GM15510 (cell line): Measurements from ENCODE around the gene FRMD4B.

Source experiments
- POLR2A ChIP-seq: IDR thresholded peaks from 3 replicates; pipeline ENCODE4 v1.6.1; 2011; ENCODE audit warnings: borderline replicate concordance; ENCODE audit not compliant: insufficient read length; ENCODE audit errors: extremely low read depth

FRMD4B gene

DNA sequence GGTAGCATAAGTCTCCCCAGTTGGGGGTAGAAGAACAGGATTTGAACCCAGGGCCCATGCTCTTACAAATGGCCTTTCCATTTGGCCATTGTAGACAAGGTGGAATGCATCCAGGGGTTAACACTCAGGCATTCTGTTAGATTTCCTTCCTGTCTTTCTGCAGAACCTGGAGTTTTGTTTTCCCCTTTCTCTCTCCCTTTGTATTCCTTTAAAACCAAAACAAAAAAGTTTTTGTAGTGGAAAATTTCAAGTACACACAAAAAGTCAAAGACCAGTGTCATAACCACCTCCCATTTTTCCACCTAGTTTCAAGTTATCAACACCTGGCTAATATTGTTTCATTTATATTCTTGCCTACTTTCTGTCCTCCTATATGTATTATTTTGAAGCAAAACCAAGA lies 26.0 kb downstream of the FRMD4B start:
- TF ChIP-seq POLR2A: no peak

- no peak for TF ChIP-seq POLR2A
Measured at GRCh38 chr3:69359339-69359893, 26.5 kb downstream of the FRMD4B start.

- TF ChIP-seq POLR2A: no peak
Measured at GRCh38 chr3:69357196-69357595, 28.7 kb downstream of the FRMD4B start.

DNA sequence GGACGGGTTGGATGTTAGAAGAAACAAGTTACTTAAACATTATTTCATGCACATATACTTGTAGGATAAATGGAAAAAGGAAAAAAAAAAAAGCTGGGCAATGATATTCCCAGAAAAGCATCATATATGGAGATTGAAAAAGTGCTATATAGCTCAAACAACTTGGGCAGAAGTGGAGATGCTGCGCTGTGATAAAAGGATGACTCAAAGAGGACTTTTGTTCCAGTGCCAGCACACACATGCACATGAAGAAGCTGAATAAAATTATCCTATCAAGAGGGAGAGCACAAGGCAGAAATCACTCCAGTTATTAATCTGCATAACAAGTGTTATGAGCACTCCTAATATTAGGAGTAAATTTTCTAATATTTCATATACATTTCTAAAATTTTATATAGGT lies 30.9 kb downstream of the FRMD4B start:
- TF ChIP-seq POLR2A: no peak

- no peak for TF ChIP-seq POLR2A
Measured at GRCh38 chr3:69353503-69353902, 32.4 kb downstream of the FRMD4B start.

- TF ChIP-seq POLR2A: no peak
Measured at GRCh38 chr3:69353088-69353478, 32.8 kb downstream of the FRMD4B start.

GRCh38 chr3:69352305-69353087 lies 33.4 kb downstream of the FRMD4B start:
- TF ChIP-seq POLR2A: no peak

- TF ChIP-seq POLR2A: no peak
Measured at GRCh38 chr3:69343875-69344274, 42.0 kb downstream of the FRMD4B start.

DNA sequence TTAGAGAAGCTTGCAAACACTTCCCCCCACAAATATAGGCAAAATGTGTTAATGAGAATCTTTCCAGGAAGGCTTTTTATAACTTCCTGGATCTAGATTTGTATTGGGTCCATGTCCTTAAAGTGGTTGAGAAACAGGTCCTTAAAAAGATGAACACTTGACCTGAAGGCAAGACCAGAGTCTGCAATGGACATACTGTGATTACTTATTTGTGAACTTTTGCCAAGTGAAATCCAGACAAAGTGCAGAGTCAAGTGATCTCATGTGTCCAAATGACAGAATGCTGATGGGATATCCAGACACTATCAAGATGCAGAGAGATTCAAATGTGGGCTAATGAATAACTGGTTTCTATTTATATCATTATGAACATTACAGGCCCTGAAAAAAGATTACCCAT lies 43.8 kb downstream of the FRMD4B start:
- no peak for TF ChIP-seq POLR2A

DNA sequence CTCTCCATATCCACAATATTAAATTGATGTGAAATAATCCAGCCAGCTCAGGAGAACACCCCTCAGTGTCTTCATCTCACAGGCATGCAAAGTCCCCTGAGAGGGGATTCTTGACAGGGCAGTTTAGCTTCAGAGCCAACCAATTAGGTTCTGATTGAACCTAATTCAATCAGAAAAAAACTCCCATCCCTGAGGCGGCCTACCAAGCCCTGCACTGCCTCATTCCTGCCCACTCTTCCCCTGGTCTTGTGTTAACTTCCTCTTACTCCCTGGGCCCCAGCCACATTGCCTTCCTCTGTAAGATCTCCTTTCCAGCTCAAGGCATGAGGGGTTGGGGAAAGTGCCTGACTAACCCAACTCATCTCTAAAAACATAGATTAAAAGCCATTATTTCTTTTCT lies 46.1 kb downstream of the FRMD4B start:
- TF ChIP-seq POLR2A: no peak

DNA sequence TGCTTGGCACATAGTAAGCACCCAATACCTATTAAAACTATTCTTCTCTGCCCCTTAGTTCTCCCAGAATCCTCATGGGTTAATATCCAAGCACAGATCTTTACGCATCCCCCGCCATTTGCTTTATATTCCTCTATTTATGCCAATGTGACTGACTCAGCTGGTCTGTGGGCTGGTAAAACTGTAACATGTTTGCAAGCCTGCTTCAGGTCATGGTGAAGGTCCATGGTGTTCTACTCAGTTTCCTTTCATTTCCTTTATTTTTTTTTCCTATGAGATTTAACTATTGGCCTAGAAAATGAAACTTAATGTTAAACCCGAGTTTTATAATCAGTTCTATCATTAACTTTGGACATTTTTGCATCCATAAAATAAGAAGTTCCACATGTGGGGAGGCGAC lies 47.0 kb downstream of the FRMD4B start:
- TF ChIP-seq POLR2A: no peak

- TF ChIP-seq POLR2A: no peak
Measured at GRCh38 chr3:69332934-69333333, 53.0 kb downstream of the FRMD4B start.

- TF ChIP-seq POLR2A: no peak
Measured at GRCh38 chr3:69330891-69331400, 54.9 kb downstream of the FRMD4B start.

- TF ChIP-seq POLR2A: no peak
Measured at GRCh38 chr3:69329892-69330291, 56.0 kb downstream of the FRMD4B start.

- no peak for TF ChIP-seq POLR2A
Measured at GRCh38 chr3:69328963-69329302, 57.0 kb downstream of the FRMD4B start.
